Suppressor macrophage treated with lipopolysaccharide for 1 hour (primary cell): ENCODE measurements around the gene BANK1.

Experiments
- DNase-seq, 3 donors: peaks; one replicate each; pipeline ENCODE4 v3.0.0-alpha.2; 2020 to 2022

Gene BANK1

GRCh38 chr4:101910786-101911373, 120.3 kb downstream of the BANK1 start:
- DNase-seq = no peak

- DNase-seq = no peak
Measured at GRCh38 chr4:101911616-101912015, 121.1 kb downstream of the BANK1 start.

GRCh38 chr4:101914761-101915160, 124.2 kb downstream of the BANK1 start:
- no peak for DNase-seq

GRCh38 chr4:101919373-101919977, 128.9 kb downstream of the BANK1 start:
- DNase-seq = no peak

DNA sequence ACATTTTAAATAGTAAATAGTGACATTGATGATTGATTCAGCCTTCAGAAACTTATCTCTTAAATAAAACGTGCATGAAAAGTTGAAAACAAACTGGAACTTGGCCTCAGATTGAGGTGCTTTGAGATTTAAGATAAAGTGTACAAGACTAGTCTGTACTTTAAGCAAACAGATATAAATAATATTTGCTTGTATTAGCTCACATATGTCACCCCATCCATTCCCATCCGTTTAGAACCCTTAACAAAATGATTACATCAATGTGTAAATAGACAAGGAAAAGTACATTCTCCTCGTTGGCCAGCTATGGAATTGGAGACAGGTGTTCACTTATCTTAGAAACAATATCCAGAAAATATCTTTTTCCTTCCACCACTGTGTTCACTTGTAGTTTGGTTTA, 130.8 kb downstream of the BANK1 start:
- no peak for DNase-seq

- DNase-seq = no peak
Measured at GRCh38 chr4:101931619-101932018, 141.1 kb downstream of the BANK1 start.

DNA sequence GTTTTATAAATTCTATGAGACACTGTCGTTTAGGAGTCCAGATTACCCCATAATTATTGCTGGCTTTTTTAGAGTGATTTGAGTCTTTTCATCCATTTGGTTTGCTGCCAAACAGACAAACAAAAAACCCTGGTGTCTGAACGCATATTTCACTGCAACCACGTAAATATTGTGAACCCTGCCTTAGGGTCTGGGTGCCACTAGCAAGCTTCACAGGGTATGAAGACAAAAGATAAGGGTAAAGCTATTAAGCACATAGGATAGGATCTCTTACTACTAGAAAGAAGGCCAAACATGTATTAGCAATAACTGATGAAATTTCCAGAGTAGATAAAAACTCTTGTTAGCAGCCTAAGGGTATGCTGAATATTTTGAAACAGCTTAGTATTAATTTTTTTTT, 143.3 kb downstream of the BANK1 start:
- no peak for DNase-seq

DNA sequence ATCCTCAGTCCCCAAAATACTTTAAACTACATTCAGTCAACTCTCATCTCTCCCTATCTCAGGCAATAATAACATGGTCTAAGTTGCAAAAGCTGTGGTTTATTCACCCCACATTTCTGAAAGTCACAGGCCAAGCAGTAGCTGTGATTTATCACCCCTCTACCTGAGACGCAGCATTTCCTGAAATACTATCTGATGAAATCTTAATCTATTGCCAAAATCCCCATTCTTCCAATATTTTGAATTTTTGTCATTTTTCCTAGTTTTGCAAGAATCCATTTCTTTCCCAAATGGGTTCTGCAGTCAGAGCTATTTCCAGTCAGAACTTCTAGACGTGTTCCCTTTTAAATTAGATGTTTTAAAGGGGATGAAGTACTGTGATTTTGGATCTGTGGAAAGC, 148.3 kb downstream of the BANK1 start:
- DNase-seq = no peak

DNA sequence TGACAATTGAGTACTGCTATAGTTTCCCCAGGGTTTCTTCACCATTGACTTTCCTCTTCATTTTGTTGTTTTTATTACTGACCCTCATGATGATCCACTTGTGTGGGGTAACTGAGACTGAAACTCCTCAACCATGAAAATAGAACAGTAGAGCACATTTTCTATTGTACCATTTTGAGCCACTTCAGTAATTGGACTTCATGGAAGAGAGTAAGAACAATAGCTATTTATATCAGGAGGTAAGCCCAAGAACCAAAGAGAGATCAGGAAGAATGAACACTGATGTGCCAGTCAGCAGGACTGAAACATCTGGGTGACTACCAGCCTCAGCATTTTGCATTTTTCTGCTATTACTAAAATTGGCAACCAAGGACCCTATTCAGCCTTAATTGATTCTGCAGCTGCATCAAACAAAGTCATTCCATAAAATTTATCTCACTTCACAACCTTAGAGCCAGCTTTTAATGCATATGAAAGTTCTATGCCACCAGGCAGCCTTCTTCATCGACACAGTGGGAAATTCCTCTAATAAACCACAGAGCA, 151.4 kb downstream of the BANK1 start:
- no peak for DNase-seq

DNA sequence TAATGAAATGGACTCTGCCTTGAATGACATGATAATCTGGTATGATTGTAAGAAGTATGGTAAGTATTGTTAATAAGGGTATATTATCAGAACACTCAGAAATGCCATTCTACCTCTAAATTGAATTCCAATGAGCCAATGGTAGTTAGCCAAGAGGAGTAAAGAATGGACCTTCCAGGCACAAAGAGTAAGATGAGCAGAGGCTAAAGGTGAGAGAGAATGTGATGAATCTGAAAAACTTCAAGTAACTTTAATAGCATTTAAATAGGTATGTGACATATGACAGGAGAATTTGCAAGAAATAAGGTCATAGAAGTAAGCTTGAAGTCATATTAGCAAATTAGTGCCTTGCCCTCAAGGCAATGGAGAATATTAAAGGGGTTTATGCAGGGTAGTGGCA, 152.4 kb downstream of the BANK1 start:
- DNase-seq = no peak

GRCh38 chr4:101944649-101945048, 154.1 kb downstream of the BANK1 start:
- DNase-seq = no peak

DNA sequence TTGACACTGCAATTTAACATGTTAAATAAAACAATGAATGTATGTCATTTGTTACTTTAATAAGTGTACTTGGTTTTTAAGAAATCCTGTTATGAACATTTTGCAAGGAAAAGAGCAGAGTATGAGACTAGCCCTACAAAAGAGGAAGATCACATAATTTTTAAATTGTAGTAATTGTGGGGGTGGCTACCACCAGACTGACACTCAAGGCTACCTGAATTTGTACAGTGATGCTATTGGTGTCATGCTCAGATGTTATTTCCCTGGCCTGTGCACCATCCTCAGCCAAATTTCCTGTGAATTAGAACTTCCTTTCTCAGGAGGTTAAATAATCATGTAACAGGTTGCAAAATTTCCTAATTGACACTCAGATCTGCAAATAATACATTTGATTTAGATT, 157.5 kb downstream of the BANK1 start:
- DNase-seq = no peak

GRCh38 chr4:101948951-101949350, 158.4 kb downstream of the BANK1 start:
- DNase-seq = no peak

DNA sequence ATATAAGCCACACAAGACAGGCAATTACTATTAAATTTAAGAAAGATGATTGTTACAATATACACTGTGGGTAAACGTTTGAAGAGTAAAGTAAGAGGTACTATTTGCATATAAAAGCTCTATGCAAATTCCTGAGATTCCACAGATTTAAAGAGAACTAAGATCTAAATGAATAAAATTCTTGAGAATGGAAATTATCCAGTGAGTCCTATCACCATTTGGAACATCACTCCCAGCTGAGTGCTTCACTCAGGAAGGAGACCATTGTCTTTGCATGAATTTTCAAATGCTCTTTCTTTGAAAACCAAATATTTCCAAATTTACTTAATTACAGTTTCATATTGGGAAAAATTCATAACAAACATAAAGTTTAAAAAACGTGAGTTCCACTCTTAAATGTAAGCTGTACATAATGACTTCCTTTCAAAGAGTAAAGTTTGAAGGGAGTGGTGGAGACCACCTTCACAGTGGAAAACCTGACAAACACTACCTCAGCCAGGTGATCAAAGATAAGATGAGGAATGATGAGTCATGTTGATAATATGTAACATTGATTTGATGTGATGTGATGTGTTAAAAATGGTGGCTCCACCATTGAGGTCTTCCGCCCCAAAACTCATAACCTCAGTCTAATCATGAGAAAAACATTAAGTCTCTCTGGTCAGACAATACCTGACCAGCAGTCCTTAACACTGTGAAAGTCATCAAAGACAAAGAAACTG, 159.9 kb downstream of the BANK1 start:
- no peak for DNase-seq

GRCh38 chr4:101952985-101953384, 162.5 kb downstream of the BANK1 start:
- DNase-seq = no peak

DNA sequence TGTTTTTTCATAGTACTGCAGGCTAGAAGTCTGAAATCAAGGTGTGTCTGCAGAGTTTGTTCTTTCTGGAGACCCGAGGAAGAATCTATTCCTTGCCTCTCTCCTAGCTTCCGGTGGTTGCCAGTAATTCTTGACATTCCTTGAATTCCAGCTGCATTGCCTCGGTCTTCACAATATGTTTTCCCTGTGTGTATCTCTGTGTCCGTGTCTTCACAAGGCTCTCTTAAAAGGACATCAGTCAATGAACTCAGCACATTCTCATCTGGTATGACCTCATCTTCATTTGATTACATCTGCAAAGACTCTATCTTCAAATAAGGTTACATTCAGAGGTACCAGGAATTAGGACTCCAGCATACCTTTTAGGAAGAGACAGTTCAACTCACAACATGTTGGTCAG, 163.4 kb downstream of the BANK1 start:
- no peak for DNase-seq

DNA sequence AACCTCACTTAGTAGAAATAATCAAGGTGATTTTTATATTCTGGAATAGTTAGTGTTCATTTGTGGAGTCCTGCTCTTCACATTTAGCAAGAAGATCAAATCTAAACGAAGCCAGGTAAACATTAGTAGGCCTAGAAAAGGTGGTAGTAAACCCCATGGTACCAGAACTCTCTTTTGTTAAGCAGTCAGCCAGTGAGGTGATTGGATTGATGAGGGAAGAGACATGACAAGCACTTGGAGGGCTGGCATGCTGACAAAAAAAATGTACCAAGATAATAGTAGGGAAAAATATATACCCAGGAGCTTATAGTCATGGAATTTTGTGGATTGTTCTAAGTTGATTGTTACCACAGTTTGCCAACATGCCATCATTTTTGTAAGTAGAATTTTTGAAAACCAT, 163.8 kb downstream of the BANK1 start:
- no peak for DNase-seq

DNA sequence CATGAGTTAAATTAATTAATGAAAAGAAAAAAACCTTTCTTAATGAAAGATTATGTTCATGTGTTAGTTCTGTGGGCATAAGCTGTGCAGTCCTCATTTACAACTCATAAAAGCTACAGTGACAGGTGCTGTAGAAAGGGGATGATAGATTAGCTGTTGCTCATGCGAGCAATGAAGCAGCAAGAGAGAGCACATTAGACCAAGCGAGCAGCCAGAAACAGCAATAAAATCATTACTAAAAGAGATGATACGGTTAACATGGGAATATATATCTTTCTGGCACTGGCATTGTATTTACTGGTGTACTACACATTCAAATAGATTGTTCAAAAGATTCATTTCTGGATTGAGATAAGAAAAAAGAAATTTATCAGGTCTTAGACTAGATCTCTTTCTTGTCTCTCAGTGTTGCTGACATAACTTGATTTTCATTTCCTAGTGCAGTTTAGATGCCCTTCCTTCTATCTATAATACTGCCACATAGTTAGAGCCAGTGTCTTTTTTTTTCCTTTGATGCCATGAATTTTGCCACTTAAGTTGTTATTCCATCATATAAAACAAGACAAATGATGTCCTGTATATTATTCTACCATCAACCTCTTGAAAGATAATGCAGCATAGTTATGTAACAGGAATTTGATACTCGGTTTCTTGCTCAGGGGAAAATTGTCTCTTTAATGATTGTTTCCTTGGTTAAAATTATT, 164.6 kb downstream of the BANK1 start:
- DNase-seq = no peak

- no peak for DNase-seq
Measured at GRCh38 chr4:101956068-101956825, 165.7 kb downstream of the BANK1 start.

GRCh38 chr4:101958547-101958946, 168.0 kb downstream of the BANK1 start:
- no peak for DNase-seq

DNA sequence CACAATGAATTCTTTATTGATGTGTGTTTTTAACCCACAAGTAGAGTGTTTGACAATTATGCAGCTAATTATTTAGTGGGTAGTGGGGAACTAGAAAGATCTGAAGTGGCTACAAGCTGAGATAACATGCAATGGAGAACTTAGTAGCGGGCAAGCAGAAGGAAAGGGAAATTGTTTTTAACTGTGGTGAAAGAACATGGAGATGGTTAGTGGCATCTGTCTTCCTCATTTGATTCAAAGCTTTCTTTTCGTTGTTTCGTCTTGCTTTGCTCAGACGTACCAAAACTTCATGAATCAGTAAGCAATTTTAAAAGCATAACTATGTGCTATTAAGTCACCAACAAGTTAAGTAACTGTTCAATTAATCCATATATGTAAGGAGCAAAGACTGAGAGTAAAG, 169.9 kb downstream of the BANK1 start:
- DNase-seq = no peak

GRCh38 chr4:101961144-101961543, 170.6 kb downstream of the BANK1 start:
- no peak for DNase-seq
